ENCODE measurements around the gene NHERF2.

NHERF2 gene

DNA sequence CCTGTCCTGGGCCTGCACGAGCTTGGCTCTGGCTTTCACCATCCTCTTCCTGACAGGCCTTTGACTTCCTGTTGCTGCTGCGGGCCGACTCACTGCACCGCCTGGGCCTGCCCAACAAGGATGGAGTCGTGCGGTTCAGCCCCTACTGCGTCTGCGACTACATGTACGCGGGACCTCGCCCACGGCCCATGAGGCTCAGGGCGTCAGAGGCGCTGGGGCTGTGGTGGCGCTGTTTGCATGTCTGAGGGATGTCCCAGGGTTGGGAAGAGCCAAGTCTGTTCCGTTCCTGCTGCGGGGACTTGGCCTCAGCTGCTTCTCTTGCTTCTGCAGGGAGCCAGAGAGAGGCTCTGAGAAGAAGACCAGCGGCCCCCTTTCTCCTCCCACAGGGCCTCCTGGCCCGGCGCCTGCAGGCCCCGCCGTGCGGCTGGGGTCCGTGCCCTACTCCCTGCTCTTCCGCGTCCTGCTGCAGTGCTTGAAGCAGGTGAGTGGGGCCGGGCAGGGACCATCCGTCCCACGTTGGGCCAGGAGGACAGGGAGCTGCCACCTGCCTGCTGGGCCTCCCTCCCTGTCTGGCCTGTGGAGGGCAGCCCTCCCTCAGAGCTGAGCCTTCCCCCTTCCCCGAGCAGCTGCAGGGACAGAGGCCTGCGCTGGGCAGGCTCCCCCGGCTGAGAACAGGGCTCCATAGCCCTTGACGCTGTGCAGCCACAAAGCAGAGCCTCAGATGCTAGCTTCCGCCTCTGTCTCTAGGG is 44.9 kb downstream of the NHERF2 start:
- TF ChIP-seq EGR1 (IDR thresholded peaks at IDR 0.05) (no peak), TEAD4 (IDR thresholded peaks at IDR 0.05) (no peak)

GRCh38 chr16:2072926-2073325 is 46.2 kb downstream of the NHERF2 start:
- TF ChIP-seq RAD21 (IDR thresholded peaks at IDR 0.05; ENCODE audit: low read depth), result no peak
- no peak for TF ChIP-seq EP300 (IDR thresholded peaks at IDR 0.05; ENCODE audit: borderline replicate concordance)
- no peak for TF ChIP-seq MAX (IDR thresholded peaks at IDR 0.05)
- TF ChIP-seq YY1 (IDR thresholded peaks at IDR 0.05; ENCODE audit: low read depth), result no peak

- TF ChIP-seq, protein P1, sequence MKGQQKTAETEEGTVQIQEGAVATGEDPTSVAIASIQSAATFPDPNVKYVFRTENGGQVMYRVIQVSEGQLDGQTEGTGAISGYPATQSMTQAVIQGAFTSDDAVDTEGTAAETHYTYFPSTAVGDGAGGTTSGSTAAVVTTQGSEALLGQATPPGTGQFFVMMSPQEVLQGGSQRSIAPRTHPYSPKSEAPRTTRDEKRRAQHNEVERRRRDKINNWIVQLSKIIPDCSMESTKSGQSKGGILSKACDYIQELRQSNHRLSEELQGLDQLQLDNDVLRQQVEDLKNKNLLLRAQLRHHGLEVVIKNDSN (IDR thresholded peaks at IDR 0.05), result no peak
- TF ChIP-seq CREB1 (IDR thresholded peaks at IDR 0.05; ENCODE audit: low read depth) (no peak), TEAD4 (IDR thresholded peaks at IDR 0.05) (no peak), YY1 (IDR thresholded peaks at IDR 0.05; ENCODE audit: low read depth) (no peak), EP300 (IDR thresholded peaks at IDR 0.05; ENCODE audit: borderline replicate concordance) (no peak), NFIC (IDR thresholded peaks at IDR 0.05) (no peak), ZBTB7A (IDR thresholded peaks at IDR 0.05; ENCODE audit: low read depth) (no peak), EGR1 (IDR thresholded peaks at IDR 0.05) (no peak), CEBPB (IDR thresholded peaks at IDR 0.05) (no peak), RAD21 (IDR thresholded peaks at IDR 0.05; ENCODE audit: low read depth) (no peak)
- TF ChIP-seq, protein P2, sequence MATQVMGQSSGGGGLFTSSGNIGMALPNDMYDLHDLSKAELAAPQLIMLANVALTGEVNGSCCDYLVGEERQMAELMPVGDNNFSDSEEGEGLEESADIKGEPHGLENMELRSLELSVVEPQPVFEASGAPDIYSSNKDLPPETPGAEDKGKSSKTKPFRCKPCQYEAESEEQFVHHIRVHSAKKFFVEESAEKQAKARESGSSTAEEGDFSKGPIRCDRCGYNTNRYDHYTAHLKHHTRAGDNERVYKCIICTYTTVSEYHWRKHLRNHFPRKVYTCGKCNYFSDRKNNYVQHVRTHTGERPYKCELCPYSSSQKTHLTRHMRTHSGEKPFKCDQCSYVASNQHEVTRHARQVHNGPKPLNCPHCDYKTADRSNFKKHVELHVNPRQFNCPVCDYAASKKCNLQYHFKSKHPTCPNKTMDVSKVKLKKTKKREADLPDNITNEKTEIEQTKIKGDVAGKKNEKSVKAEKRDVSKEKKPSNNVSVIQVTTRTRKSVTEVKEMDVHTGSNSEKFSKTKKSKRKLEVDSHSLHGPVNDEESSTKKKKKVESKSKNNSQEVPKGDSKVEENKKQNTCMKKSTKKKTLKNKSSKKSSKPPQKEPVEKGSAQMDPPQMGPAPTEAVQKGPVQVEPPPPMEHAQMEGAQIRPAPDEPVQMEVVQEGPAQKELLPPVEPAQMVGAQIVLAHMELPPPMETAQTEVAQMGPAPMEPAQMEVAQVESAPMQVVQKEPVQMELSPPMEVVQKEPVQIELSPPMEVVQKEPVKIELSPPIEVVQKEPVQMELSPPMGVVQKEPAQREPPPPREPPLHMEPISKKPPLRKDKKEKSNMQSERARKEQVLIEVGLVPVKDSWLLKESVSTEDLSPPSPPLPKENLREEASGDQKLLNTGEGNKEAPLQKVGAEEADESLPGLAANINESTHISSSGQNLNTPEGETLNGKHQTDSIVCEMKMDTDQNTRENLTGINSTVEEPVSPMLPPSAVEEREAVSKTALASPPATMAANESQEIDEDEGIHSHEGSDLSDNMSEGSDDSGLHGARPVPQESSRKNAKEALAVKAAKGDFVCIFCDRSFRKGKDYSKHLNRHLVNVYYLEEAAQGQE (IDR thresholded peaks at IDR 0.05; ENCODE audit: low read depth), result no peak
Measured at GRCh38 chr16:2074071-2074470, 47.4 kb downstream of the NHERF2 start.

DNA sequence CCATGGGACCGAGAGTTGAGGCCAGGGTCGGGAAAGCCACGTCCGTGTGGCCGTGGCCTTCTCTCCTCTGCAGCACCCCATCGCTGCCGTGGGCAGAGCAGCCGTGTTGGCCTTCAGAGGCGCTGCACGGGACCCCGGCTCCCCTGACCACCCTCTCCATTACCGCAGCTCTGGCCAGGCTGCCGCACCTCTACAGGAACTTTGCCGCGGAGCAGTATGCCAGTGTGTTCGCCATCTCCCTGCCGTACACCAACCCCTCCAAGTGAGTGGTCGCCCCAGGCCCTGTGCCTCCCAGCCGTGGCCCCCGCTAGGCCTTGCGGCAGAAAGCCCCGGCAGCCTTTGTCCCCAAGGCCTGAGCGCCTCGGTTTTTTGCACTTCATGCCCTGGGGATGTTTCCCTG is 48.9 kb downstream of the NHERF2 start:
- TF ChIP-seq TEAD4 (IDR thresholded peaks at IDR 0.05), result no peak
- TF ChIP-seq YY1 (IDR thresholded peaks at IDR 0.05; ENCODE audit: low read depth), result no peak
- no peak for TF ChIP-seq TAF1 (IDR thresholded peaks at IDR 0.05; ENCODE audit: low read depth)
- TF ChIP-seq CREB1 (IDR thresholded peaks at IDR 0.05; ENCODE audit: low read depth), result no peak
- TF ChIP-seq NFIC (IDR thresholded peaks at IDR 0.05), result no peak
- no peak for TF ChIP-seq EGR1 (IDR thresholded peaks at IDR 0.05)
- TF ChIP-seq FOXM1 (IDR thresholded peaks at IDR 0.05; ENCODE audit: borderline replicate concordance, low read depth), result no peak
- TF ChIP-seq, protein P1 (IDR thresholded peaks at IDR 0.05), result no peak
- no peak for TF ChIP-seq EP300 (IDR thresholded peaks at IDR 0.05; ENCODE audit: borderline replicate concordance)
- TF ChIP-seq MAX (IDR thresholded peaks at IDR 0.05), result no peak
- TF ChIP-seq ZBTB7A (IDR thresholded peaks at IDR 0.05; ENCODE audit: low read depth), result no peak
- TF ChIP-seq, protein P2 (IDR thresholded peaks at IDR 0.05; ENCODE audit: low read depth), result no peak
- TF ChIP-seq CEBPB (IDR thresholded peaks at IDR 0.05), result no peak
- TF ChIP-seq RAD21 (IDR thresholded peaks at IDR 0.05; ENCODE audit: low read depth), result no peak
- no peak for TF ChIP-seq TCF12 (IDR thresholded peaks at IDR 0.05; ENCODE audit: low read depth)

- TF ChIP-seq EGR1 (IDR thresholded peaks at IDR 0.05) (no peak), YY1 (IDR thresholded peaks at IDR 0.05; ENCODE audit: low read depth) (no peak), CEBPB (IDR thresholded peaks at IDR 0.05) (no peak), TAF1 (IDR thresholded peaks at IDR 0.05; ENCODE audit: low read depth) (no peak), TCF12 (IDR thresholded peaks at IDR 0.05; ENCODE audit: low read depth) (no peak), CREB1 (IDR thresholded peaks at IDR 0.05; ENCODE audit: low read depth) (no peak)
- TF ChIP-seq, protein P2 (IDR thresholded peaks at IDR 0.05; ENCODE audit: low read depth), result no peak
Measured at GRCh38 chr16:2076072-2076865, 49.6 kb downstream of the NHERF2 start.

All from Ishikawa (cell line).